Nephron (organoid): ENCODE measurements around the gene KHK.

ENCODE experiments used
- H3K27ac Mint-ChIP-seq, 3 experiments: 2 replicates each; pipeline ENCODE4 v1.8.0; 2020; ENCODE audit warnings: mixed read lengths in 3 of 3, mild to moderate bottlenecking in 2 of 3, moderate library complexity in 1 of 3
- H3K27me3 Mint-ChIP-seq: 2 replicates; pipeline ENCODE4 v1.8.0; 2021; ENCODE audit warnings: low read depth, mild to moderate bottlenecking, moderate library complexity, mixed read lengths
- H3K36me3 Mint-ChIP-seq: 2 replicates; pipeline ENCODE4 v1.8.0; 2020; ENCODE audit warnings: low read depth, mixed read lengths
- H3K4me1 Mint-ChIP-seq: 2 replicates; pipeline ENCODE4 v1.8.0; 2020; ENCODE audit warnings: mixed read lengths
- H3K4me3 Mint-ChIP-seq, 3 experiments: 2 replicates each; pipeline ENCODE4 v1.8.0; 2020; ENCODE audit warnings: mild to moderate bottlenecking in 3 of 3, mixed read lengths in 3 of 3, moderate library complexity in 2 of 3
- H3K9me3 Mint-ChIP-seq: 2 replicates; pipeline ENCODE4 v1.8.0; 2020; ENCODE audit warnings: mixed read lengths
- TF ChIP-seq, protein P1 (sequence below), 3 experiments: fragments of 200-600 bp; sonication (generic); IDR thresholded peaks; one replicate each; pipeline ENCODE4 v1.5.0; 2021; ENCODE audit warnings: antibody characterized with exemption in 3 of 3; ENCODE audit not compliant: unreplicated experiment in 3 of 3

KHK gene

DNA sequence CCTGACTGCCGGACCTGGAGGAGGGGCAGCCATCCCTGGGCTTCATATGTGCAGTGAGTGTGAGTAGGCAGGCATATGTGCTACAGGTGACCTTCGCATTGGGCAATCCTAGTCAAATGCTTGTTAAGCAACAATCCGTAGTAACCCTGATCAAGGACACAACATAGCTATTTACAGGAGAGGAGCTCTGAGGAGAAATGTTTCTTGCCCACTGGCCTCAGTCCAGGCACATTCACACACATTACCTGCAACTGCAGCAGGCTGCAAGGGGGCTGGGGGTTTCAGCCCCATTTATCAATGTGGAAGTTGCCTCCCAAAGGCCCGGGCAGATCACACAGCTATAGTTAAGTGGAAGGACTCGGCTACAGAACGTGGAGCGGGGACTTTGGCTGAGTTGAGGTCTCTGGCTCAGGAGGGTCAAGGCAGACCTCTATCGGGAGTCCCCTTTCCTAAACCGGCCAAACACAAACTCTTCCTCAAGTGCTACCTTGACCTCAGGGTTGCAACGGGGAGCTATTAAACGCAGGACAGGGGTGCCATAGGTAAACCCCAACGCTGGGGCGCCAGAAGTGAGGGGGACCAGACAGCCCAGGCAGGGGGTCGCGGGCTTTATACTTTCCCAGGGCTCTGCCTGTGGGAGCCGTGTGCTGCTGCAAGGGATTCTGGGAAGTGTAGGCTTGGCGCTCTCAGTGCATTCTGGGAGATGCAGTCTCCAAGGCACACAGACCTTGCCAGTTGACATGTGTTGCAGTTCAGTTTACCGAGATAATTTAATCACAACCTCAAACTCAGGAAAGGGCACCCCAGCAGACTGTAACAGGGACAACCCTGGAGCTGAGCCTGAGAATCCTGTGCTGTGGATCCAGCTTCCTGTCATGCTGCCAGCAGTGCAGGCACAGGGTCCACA is 9.4 kb downstream of the KHK start:
- H3K36me3 Mint-ChIP-seq: no peaks in the 10 kb centered on the region
- TF ChIP-seq, protein P1, sequence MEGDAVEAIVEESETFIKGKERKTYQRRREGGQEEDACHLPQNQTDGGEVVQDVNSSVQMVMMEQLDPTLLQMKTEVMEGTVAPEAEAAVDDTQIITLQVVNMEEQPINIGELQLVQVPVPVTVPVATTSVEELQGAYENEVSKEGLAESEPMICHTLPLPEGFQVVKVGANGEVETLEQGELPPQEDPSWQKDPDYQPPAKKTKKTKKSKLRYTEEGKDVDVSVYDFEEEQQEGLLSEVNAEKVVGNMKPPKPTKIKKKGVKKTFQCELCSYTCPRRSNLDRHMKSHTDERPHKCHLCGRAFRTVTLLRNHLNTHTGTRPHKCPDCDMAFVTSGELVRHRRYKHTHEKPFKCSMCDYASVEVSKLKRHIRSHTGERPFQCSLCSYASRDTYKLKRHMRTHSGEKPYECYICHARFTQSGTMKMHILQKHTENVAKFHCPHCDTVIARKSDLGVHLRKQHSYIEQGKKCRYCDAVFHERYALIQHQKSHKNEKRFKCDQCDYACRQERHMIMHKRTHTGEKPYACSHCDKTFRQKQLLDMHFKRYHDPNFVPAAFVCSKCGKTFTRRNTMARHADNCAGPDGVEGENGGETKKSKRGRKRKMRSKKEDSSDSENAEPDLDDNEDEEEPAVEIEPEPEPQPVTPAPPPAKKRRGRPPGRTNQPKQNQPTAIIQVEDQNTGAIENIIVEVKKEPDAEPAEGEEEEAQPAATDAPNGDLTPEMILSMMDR (IDR thresholded peaks at IDR 0.05; ENCODE audit: unreplicated experiment in 3 of 3): no peak
- peak overlapping the region; percentile 72 to 77 (median 76) for H3K27ac Mint-ChIP-seq
- no peaks in the 10 kb centered on the region for H3K9me3 Mint-ChIP-seq
- H3K4me1 Mint-ChIP-seq: peaks cover 14% of the 10 kb centered on the region
- peak overlapping the region; percentile 76 to 81 (median 78) for H3K4me3 Mint-ChIP-seq
- peaks cover 3% of the 10 kb centered on the region for H3K27me3 Mint-ChIP-seq

DNA sequence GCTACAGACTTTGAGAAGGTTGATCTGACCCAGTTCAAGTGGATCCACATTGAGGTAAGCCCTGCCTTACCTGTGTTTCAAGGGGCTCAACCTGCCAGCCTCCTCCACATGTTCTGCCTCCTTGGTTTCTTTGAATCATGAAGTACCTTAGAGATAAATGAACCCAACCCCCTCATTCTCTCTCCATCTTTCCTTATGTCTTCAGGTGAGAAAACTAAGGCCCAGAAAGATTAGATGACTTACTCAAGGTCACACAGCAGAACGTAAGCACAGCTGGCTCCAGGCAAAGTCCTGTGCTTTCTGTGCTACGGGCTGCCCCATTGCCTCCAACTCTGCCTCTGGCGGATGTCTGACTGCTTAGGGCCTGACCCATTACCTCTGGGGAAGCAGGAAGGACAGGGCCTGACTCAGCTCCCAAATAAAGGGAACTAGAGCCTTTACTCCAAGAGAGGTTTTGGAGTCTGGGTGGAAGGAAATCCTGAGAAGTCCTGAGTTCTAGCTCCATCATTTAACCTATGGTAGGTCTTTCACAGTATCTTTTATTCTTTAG is 10.3 kb downstream of the KHK start:
- H3K4me3 Mint-ChIP-seq: no peak overlapping the region
- H3K36me3 Mint-ChIP-seq: no peaks in the 10 kb centered on the region
- no peaks in the 10 kb centered on the region for H3K9me3 Mint-ChIP-seq
- peak overlapping the region in 1 of 3 experiments; percentile 76 for H3K27ac Mint-ChIP-seq
- peaks cover 14% of the 10 kb centered on the region for H3K4me1 Mint-ChIP-seq
- TF ChIP-seq, protein P1 (IDR thresholded peaks at IDR 0.05; ENCODE audit: unreplicated experiment in 3 of 3): no peak
- peaks cover 3% of the 10 kb centered on the region for H3K27me3 Mint-ChIP-seq

DNA sequence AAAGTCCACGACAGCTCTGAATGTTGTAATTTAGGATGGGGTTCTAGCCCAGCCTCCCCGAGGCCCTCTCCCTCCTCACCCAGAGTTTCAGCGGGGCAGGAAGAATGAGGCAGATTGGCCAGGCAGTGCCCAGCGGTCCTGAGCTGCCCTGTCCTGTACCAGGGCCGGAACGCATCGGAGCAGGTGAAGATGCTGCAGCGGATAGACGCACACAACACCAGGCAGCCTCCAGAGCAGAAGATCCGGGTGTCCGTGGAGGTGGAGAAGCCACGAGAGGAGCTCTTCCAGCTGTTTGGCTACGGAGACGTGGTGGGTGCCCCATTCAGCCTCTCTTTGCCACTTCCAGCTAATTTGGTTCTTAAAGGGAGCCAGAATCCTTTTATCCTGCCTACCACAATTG is 10.8 kb downstream of the KHK start:
- Mint-ChIP-seq H3K9me3 (no peaks in the 10 kb centered on the region), H3K4me1 (peaks cover 14% of the 10 kb centered on the region), H3K4me3 (no peak overlapping the region), H3K27ac (no peak overlapping the region), H3K27me3 (peaks cover 3% of the 10 kb centered on the region), H3K36me3 (no peaks in the 10 kb centered on the region)
- TF ChIP-seq, protein P1 (IDR thresholded peaks at IDR 0.05; ENCODE audit: unreplicated experiment in 3 of 3): no peak

DNA sequence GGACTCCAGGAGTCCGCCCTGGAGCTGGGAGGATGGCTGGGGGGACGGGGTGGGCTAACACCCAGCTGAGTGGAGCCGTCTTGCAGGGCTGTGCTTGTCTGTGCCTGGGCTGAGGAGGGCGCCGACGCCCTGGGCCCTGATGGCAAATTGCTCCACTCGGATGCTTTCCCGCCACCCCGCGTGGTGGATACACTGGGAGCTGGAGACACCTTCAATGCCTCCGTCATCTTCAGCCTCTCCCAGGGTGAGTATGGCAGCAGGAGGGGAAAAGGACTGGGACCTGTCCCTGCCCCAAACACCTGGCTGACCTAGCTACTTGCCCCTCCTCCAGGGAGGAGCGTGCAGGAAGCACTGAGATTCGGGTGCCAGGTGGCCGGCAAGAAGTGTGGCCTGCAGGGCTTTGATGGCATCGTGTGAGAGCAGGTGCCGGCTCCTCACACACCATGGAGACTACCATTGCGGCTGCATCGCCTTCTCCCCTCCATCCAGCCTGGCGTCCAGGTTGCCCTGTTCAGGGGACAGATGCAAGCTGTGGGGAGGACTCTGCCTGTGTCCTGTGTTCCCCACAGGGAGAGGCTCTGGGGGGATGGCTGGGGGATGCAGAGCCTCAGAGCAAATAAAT is 12.9 kb downstream of the KHK start:
- H3K36me3 Mint-ChIP-seq: no peaks in the 10 kb centered on the region
- TF ChIP-seq, protein P1 (IDR thresholded peaks at IDR 0.05; ENCODE audit: unreplicated experiment in 3 of 3): no peak
- no peak overlapping the region for H3K27ac Mint-ChIP-seq
- H3K4me3 Mint-ChIP-seq: no peak overlapping the region
- peaks cover 14% of the 10 kb centered on the region for H3K4me1 Mint-ChIP-seq
- peaks cover 3% of the 10 kb centered on the region for H3K27me3 Mint-ChIP-seq
- H3K9me3 Mint-ChIP-seq: no peaks in the 10 kb centered on the region

DNA sequence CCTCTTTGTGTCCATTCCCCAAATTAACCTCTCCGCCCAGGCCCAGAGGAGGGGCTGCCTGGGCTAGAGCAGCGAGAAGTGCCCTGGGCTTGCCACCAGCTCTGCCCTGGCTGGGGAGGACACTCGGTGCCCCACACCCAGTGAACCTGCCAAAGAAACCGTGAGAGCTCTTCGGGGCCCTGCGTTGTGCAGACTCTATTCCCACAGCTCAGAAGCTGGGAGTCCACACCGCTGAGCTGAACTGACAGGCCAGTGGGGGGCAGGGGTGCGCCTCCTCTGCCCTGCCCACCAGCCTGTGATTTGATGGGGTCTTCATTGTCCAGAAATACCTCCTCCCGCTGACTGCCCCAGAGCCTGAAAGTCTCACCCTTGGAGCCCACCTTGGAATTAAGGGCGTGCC is 13.5 kb downstream of the KHK start:
- H3K36me3 Mint-ChIP-seq: no peaks in the 10 kb centered on the region
- no peaks in the 10 kb centered on the region for H3K9me3 Mint-ChIP-seq
- TF ChIP-seq, protein P1 (IDR thresholded peaks at IDR 0.05; ENCODE audit: unreplicated experiment in 3 of 3): no peak
- peaks cover 3% of the 10 kb centered on the region for H3K27me3 Mint-ChIP-seq
- no peak overlapping the region for H3K4me3 Mint-ChIP-seq
- H3K27ac Mint-ChIP-seq: no peak overlapping the region
- peaks cover 14% of the 10 kb centered on the region for H3K4me1 Mint-ChIP-seq
